DOHH2 (cell line): ENCODE results near the gene RPTOR.

Experiments
- H3F3A ChIP-seq: fragments of 200-600 bp; sonication (generic), shearing (Covaris generic); 2 replicates; pipeline ENCODE4 v1.6.0; 2016; ENCODE audit warnings: antibody characterized with exemption, mild to moderate bottlenecking; ENCODE audit not compliant: control insufficient read depth, insufficient read depth
- H3K27ac ChIP-seq: fragments of 200-600 bp; sonication (generic); 2 replicates; pipeline ENCODE4 v1.5.1; 2014; ENCODE audit warnings: low read depth, mild to moderate bottlenecking, low read length, moderate library complexity
- H3K27me3 ChIP-seq: fragments of 200-600 bp; sonication (generic); 2 replicates; pipeline ENCODE4 v1.6.1; 2014; ENCODE audit warnings: mild to moderate bottlenecking, low read length, mixed read lengths; ENCODE audit not compliant: control insufficient read depth
- H3K36me3 ChIP-seq: fragments of 200-600 bp; sonication (generic); 2 replicates; pipeline ENCODE4 v1.6.1; 2014; ENCODE audit warnings: mild to moderate bottlenecking, low read length, moderate library complexity, mixed read lengths; ENCODE audit not compliant: control insufficient read depth
- H3K4me1 ChIP-seq: fragments of 200-600 bp; sonication (generic); 2 replicates; pipeline ENCODE4 v1.6.1; 2014; ENCODE audit warnings: mild to moderate bottlenecking, low read length, mixed read lengths; ENCODE audit not compliant: control insufficient read depth
- H3K4me2 ChIP-seq: fragments of 200-600 bp; sonication (generic); 2 replicates; pipeline ENCODE4 v1.6.0; 2014; ENCODE audit warnings: mild to moderate bottlenecking, low read length, moderate library complexity
- H3K4me3 ChIP-seq: fragments of 200-600 bp; sonication (generic); 2 replicates; pipeline ENCODE4 v1.5.1; 2014; ENCODE audit warnings: mild to moderate bottlenecking, low read length, mixed read lengths
- H3K79me2 ChIP-seq: fragments of 200-600 bp; sonication (generic); 2 replicates; pipeline ENCODE4 v1.6.1; 2014; ENCODE audit warnings: mild to moderate bottlenecking, low read length, mixed read lengths; ENCODE audit not compliant: control insufficient read depth
- H3K9me2 ChIP-seq: fragments of 200-600 bp; sonication (generic); replicated peaks from 2 replicates; pipeline ENCODE4 v1.6.1; 2014; ENCODE audit warnings: mild to moderate bottlenecking, low read length, mixed read lengths; ENCODE audit not compliant: control insufficient read depth
- H3K9me3 ChIP-seq: fragments of 200-600 bp; sonication (generic); 2 replicates; pipeline ENCODE4 v1.6.1; 2014; ENCODE audit warnings: antibody characterized with exemption, low read length, mixed read lengths; ENCODE audit not compliant: control insufficient read depth, insufficient read depth
- H4K20me1 ChIP-seq: fragments of 200-600 bp; sonication (generic); 2 replicates; pipeline ENCODE4 v1.6.0; 2014; ENCODE audit warnings: low read depth, mild to moderate bottlenecking, antibody characterized with exemption, low read length, moderate library complexity; ENCODE audit not compliant: control insufficient read depth, insufficient read depth
- CTCF ChIP-seq: fragments of 200-600 bp; sonication (generic); IDR thresholded peaks from one replicate; pipeline ENCODE4 v1.5.1; 2014; ENCODE audit warnings: antibody characterized with exemption, mild to moderate bottlenecking, low read depth, low read length; ENCODE audit not compliant: poor library complexity, severe bottlenecking
- EZH2phosphoT487 ChIP-seq: fragments of 200-600 bp; sonication (generic); IDR thresholded peaks from 2 replicates; pipeline ENCODE4 v1.6.1; 2017; ENCODE audit warnings: borderline replicate concordance, mild to moderate bottlenecking, antibody characterized with exemption, low read length, moderate library complexity, mixed read lengths

Gene RPTOR

GRCh38 chr17:80519091-80519781 lies 25.4 kb upstream of the RPTOR start:
- Histone ChIP-seq H3K4me1 (no peaks in the 10 kb centered on the region), H4K20me1 (no peaks in the 10 kb centered on the region), H3K79me2 (no peaks in the 10 kb centered on the region), H3K36me3 (no peaks in the 10 kb centered on the region), H3K27ac (no peak overlapping the region), H3K4me3 (no peak overlapping the region), H3K9me2 (no peaks in the 10 kb centered on the region), H3F3A (no peaks in the 10 kb centered on the region), H3K4me2 (no peak overlapping the region), H3K9me3 (no peaks in the 10 kb centered on the region), H3K27me3 (peaks cover 4% of the 10 kb centered on the region; the same call in 1 of the 2 replicates)
- no peak for TF ChIP-seq EZH2phosphoT487

GRCh38 chr17:80520810-80521455 lies 23.7 kb upstream of the RPTOR start:
- no peaks in the 10 kb centered on the region for H3K9me3 ChIP-seq
- no peaks in the 10 kb centered on the region for H3F3A ChIP-seq
- no peaks in the 10 kb centered on the region for H3K9me2 ChIP-seq
- no peaks in the 10 kb centered on the region for H3K36me3 ChIP-seq
- no peaks in the 10 kb centered on the region for H3K79me2 ChIP-seq
- H3K4me3 ChIP-seq, result no peak overlapping the region
- H3K4me1 ChIP-seq, result no peaks in the 10 kb centered on the region
- H3K27ac ChIP-seq, result no peak overlapping the region
- H3K4me2 ChIP-seq, result no peak overlapping the region
- TF ChIP-seq CTCF (no peak), EZH2phosphoT487 (no peak)
- no peaks in the 10 kb centered on the region for H4K20me1 ChIP-seq
- peaks cover 4% of the 10 kb centered on the region; the same call in 1 of the 2 replicates for H3K27me3 ChIP-seq

GRCh38 chr17:80523054-80523744 lies 21.4 kb upstream of the RPTOR start:
- H3K4me1 ChIP-seq, result no peaks in the 10 kb centered on the region
- peaks cover 4% of the 10 kb centered on the region; the same call in 1 of the 2 replicates for H3K27me3 ChIP-seq
- no peaks in the 10 kb centered on the region for H3K36me3 ChIP-seq
- H3K79me2 ChIP-seq, result no peaks in the 10 kb centered on the region
- TF ChIP-seq EZH2phosphoT487 (no peak), CTCF (no peak)
- H3K9me3 ChIP-seq, result no peaks in the 10 kb centered on the region
- no peak overlapping the region for H3K4me2 ChIP-seq
- no peak overlapping the region for H3K4me3 ChIP-seq
- H3K9me2 ChIP-seq, result no peaks in the 10 kb centered on the region
- H3K27ac ChIP-seq, result no peak overlapping the region
- H4K20me1 ChIP-seq, result no peaks in the 10 kb centered on the region
- H3F3A ChIP-seq, result no peaks in the 10 kb centered on the region
